PC-3 (cell line): ENCODE data around the gene TSPO. TPM values are rescaled to one million over a fixed set of nuclear protein-coding genes. Genes with fewer than 3 reads are reported as not detected.

Experiments used
- ATAC-seq: fragments of 200-7000 bp; cut with Tn5 transposase; 2 replicates; pipeline ENCODE4 v1.9.1; 2020; ENCODE audit warnings: mild to moderate bottlenecking, moderate library complexity
- BruUV-seq: library from RNA; stranded (reverse); fragments of 400-500 nt; replicated peaks from 2 replicates; lab custom pipeline; 2021; lab: Mats Ljungman, UMichigan
- CTCF ChIA-PET: fragments of 300-600 bp; sonication (Branson Sonifier 250); formaldehyde crosslinking; loops from one replicate; lab custom pipeline; 2022; ENCODE audit warnings: antibody characterized with exemption; lab: Charles Lee
- POLR2A ChIA-PET: fragments of 300-600 bp; sonication (Branson Sonifier 250); formaldehyde crosslinking; loops from one replicate; lab custom pipeline; 2022; ENCODE audit warnings: antibody characterized with exemption; ENCODE audit not compliant: unreplicated experiment; lab: Charles Lee
- DNase-seq: peaks from one replicate; pipeline ENCODE4 v3.0.0-alpha.2; 2015
- H2AFZ ChIP-seq: fragments of 300-600 bp; sonication (generic); 2 replicates; pipeline ENCODE4 v1.6.0; 2016; ENCODE audit warnings: antibody characterized with exemption, low read length
- H3F3A ChIP-seq: fragments of 300-600 bp; sonication (generic); one replicate; pipeline ENCODE4 v1.6.0; 2017; ENCODE audit warnings: antibody characterized with exemption, low read length, control low read depth, mild to moderate bottlenecking; ENCODE audit not compliant: unreplicated experiment
- H3K27ac ChIP-seq: fragments of 300-600 bp; sonication (generic); 2 replicates; pipeline ENCODE4 v1.5.1; 2016; ENCODE audit warnings: mild to moderate bottlenecking, low read length
- H3K27me3 ChIP-seq: fragments of 300-600 bp; sonication (generic); 2 replicates; pipeline ENCODE4 v1.6.1; 2016; ENCODE audit warnings: low read length, mixed read lengths
- H3K36me3 ChIP-seq: fragments of 300-600 bp; sonication (generic); 2 replicates; pipeline ENCODE4 v1.6.1; 2016; ENCODE audit warnings: low read depth, mixed run types, low read length, mixed read lengths
- H3K4me1 ChIP-seq: fragments of 300-600 bp; sonication (generic); 2 replicates; pipeline ENCODE4 v1.5.1; 2016; ENCODE audit warnings: low read length; ENCODE audit not compliant: insufficient read depth
- H3K4me2 ChIP-seq: fragments of 300-600 bp; sonication (generic); 2 replicates; pipeline ENCODE4 v1.6.0; 2016; ENCODE audit warnings: low read length
- H3K4me3 ChIP-seq: fragments of 300-600 bp; sonication (generic); 2 replicates; pipeline ENCODE4 v1.5.1; 2016; ENCODE audit warnings: mild to moderate bottlenecking, low read length, mixed read lengths
- H3K79me2 ChIP-seq: fragments of 300-600 bp; sonication (generic); 2 replicates; pipeline ENCODE4 v1.6.1; 2017; ENCODE audit warnings: low read length, mixed read lengths
- H3K9ac ChIP-seq: fragments of 300-600 bp; sonication (generic); 2 replicates; pipeline ENCODE4 v1.6.0; 2016; ENCODE audit warnings: mild to moderate bottlenecking, low read length
- H3K9me2 ChIP-seq: fragments of 300-600 bp; sonication (generic); replicated peaks from 2 replicates; pipeline ENCODE4 v1.6.1; 2016; ENCODE audit warnings: mixed run types, low read length, mixed read lengths
- H3K9me3 ChIP-seq: fragments of 300-600 bp; sonication (generic); 2 replicates; pipeline ENCODE4 v1.6.1; 2016; ENCODE audit warnings: low read length, mixed read lengths
- H4K20me1 ChIP-seq: fragments of 300-600 bp; sonication (generic); 2 replicates; pipeline ENCODE4 v1.6.1; 2016; ENCODE audit warnings: low read length, mixed read lengths
- EZH2 ChIP-seq: fragments of 300-600 bp; sonication (generic); IDR thresholded peaks from one replicate; pipeline ENCODE4 v1.6.1; 2017; ENCODE audit warnings: antibody characterized with exemption, mild to moderate bottlenecking, low read length; ENCODE audit not compliant: unreplicated experiment
- EZH2phosphoT487 ChIP-seq: fragments of 300-600 bp; sonication (generic); IDR thresholded peaks from 2 replicates; pipeline ENCODE4 v1.6.1; 2018; ENCODE audit warnings: mild to moderate bottlenecking, antibody characterized with exemption, low read length, borderline replicate concordance
- intact Hi-C: fragments of 100-400 bp; cut with micrococcal nuclease; formaldehyde crosslinking; loops from 2 replicates; pipeline ENCODE4 v1.9.0; 2023
- total RNA-seq: library from RNA; depleted of rRNA; stranded (reverse); fragments of >200 nt; gene quantifications from 2 replicates; pipeline ENCODE4 v1.2.3, GENCODE V29; 2014
- TF ChIP-seq, protein P1 (sequence below): fragments of 300-600 bp; sonication (generic); conservative IDR thresholded peaks from 2 replicates; pipeline ENCODE4 v1.5.1; 2017; ENCODE audit warnings: antibody characterized with exemption, low read depth, mild to moderate bottlenecking, low read length

The TSPO gene
- total RNA-seq, 1 experiment from 2014 or later = 349 TPM

DNA sequence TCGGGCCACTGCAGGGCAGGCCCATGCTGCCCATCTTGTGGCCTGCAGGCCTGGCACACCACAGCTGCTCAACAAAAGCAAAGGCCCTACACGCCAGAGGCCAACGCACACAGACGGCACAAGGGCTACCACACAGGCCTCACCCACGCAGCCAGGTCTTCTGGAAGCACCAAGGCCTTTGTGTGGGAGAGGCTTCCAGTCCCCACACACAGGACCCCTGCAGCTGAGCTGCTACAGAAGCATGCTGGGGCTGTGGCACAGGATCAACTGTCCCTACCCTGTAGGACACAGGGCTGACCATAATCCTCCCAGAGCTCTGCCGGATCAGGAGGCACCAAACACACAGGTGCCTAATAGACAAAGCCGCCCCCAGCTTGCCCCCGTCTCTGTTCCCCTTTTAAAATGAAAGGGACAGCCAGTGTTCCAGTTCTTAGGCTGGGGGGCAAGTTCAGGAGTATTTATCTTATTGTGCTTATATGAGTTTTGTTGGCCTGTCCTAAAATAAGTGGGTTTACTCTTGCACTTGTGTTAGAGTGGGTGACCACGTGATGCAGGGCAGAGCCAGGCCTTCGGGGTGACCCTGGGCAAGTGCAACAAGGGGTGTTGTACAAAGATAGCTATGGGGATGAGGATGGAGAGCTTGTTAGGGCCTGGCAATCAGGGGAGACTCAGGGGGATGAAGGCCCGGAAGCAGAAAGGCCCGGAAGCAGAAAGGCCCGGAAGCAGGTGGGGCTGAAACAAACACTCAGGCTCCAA is 30.1 kb downstream of the TSPO start:
- no peaks in the 10 kb centered on the region for H3K36me3 ChIP-seq
- peaks cover 19% of the 10 kb centered on the region for H3K4me1 ChIP-seq
- H3K9ac ChIP-seq = no peak overlapping the region
- H3K79me2 ChIP-seq = peaks cover 36% of the 10 kb centered on the region
- ATAC-seq (no peak), DNase-seq (no peak)
- H3K4me3 ChIP-seq = no peak overlapping the region
- no peaks in the 10 kb centered on the region for H4K20me1 ChIP-seq
- H3K27me3 ChIP-seq = no peaks in the 10 kb centered on the region
- no peak overlapping the region for H2AFZ ChIP-seq
- no peaks in the 10 kb centered on the region for H3K9me3 ChIP-seq
- intact Hi-C loops = no loop called here
- TF ChIP-seq, protein P1, sequence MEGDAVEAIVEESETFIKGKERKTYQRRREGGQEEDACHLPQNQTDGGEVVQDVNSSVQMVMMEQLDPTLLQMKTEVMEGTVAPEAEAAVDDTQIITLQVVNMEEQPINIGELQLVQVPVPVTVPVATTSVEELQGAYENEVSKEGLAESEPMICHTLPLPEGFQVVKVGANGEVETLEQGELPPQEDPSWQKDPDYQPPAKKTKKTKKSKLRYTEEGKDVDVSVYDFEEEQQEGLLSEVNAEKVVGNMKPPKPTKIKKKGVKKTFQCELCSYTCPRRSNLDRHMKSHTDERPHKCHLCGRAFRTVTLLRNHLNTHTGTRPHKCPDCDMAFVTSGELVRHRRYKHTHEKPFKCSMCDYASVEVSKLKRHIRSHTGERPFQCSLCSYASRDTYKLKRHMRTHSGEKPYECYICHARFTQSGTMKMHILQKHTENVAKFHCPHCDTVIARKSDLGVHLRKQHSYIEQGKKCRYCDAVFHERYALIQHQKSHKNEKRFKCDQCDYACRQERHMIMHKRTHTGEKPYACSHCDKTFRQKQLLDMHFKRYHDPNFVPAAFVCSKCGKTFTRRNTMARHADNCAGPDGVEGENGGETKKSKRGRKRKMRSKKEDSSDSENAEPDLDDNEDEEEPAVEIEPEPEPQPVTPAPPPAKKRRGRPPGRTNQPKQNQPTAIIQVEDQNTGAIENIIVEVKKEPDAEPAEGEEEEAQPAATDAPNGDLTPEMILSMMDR = no peak
- TF ChIP-seq EZH2 (no peak), EZH2phosphoT487 (no peak)
- no peaks in the 10 kb centered on the region for H3K9me2 ChIP-seq
- no peak overlapping the region for H3K4me2 ChIP-seq
- no peak overlapping the region for H3K27ac ChIP-seq
- H3F3A ChIP-seq = no peaks in the 10 kb centered on the region
- POLR2A ChIA-PET = no interaction called here
- CTCF ChIA-PET = no interaction called here
- BruUV-seq = no TSS peak

DNA sequence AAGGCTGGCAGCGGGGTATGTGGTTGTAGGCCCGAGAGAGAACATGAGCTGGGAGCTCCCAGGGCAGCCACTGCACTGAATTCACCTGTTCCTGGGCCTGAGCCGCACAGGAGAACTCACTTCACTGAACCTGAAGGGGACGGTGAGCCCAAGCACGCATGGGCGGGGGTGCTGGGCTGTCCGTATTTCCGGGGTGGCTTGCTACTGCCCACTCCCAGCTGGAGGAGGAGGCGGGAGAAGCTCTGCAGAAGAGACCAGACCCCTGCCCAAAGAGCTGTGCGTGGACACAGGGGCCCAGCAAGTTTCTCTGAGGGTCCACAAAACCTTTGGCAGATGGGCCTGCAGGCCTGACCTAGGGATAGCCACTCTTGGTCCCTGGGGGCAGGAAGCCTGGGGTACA is 30.8 kb downstream of the TSPO start:
- no peaks in the 10 kb centered on the region for H3K36me3 ChIP-seq
- peaks cover 19% of the 10 kb centered on the region for H3K4me1 ChIP-seq
- CTCF ChIA-PET = no interaction called here
- H3K9me2 ChIP-seq = no peaks in the 10 kb centered on the region
- no TSS peak for BruUV-seq
- H3K9ac ChIP-seq = no peak overlapping the region
- no peak overlapping the region for H2AFZ ChIP-seq
- no peaks in the 10 kb centered on the region for H3K27me3 ChIP-seq
- no peak for TF ChIP-seq EZH2
- TF ChIP-seq EZH2phosphoT487 = no peak
- TF ChIP-seq, protein P1 = no peak
- H4K20me1 ChIP-seq = no peaks in the 10 kb centered on the region
- H3K79me2 ChIP-seq = peaks cover 37% of the 10 kb centered on the region
- no peak for DNase-seq
- ATAC-seq = no peak
- POLR2A ChIA-PET = no interaction called here
- no peak overlapping the region for H3K27ac ChIP-seq
- H3K9me3 ChIP-seq = no peaks in the 10 kb centered on the region
- no peak overlapping the region for H3K4me2 ChIP-seq
- H3K4me3 ChIP-seq = no peak overlapping the region
- intact Hi-C loops = no loop called here
- H3F3A ChIP-seq = no peaks in the 10 kb centered on the region

DNA sequence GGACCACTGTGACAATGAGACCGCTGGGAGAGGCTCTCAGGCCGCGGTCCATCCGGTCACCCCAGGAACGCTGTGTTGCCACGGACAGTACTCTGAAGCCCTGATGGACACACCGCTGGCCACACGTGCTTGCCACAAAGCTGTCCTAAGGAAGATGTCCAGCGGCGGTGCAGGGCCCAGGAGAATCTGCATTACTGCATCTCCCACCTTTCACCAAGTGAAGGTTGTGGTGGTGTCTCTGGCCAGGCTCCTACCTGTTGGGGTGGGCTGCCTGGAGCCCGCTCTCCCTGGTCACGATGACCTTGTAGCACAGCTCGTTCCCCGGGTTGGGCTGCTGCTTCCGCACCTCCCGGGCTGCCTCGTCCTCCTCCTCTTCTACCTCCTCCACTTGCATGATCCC is 31.4 kb downstream of the TSPO start:
- Histone ChIP-seq H3K4me1 (peaks cover 19% of the 10 kb centered on the region), H3K4me3 (no peak overlapping the region), H3K27ac (no peak overlapping the region), H2AFZ (no peak overlapping the region), H3K79me2 (peaks cover 37% of the 10 kb centered on the region), H3K36me3 (no peaks in the 10 kb centered on the region), H4K20me1 (no peaks in the 10 kb centered on the region), H3K9me2 (no peaks in the 10 kb centered on the region), H3K4me2 (no peak overlapping the region), H3K27me3 (no peaks in the 10 kb centered on the region), H3K9ac (no peak overlapping the region), H3K9me3 (no peaks in the 10 kb centered on the region), H3F3A (no peaks in the 10 kb centered on the region)
- ChIA-PET CTCF (no interaction called here), POLR2A (no interaction called here)
- ATAC-seq (no peak), DNase-seq (no peak)
- no TSS peak for BruUV-seq
- intact Hi-C loops = no loop called here
- no peak for TF ChIP-seq EZH2
- TF ChIP-seq EZH2phosphoT487 = no peak
- TF ChIP-seq, protein P1 = no peak
